ENCODE results near the gene RBMS1. TPM values are rescaled to one million over a fixed set of nuclear protein-coding genes. Genes with fewer than 3 reads are reported as not detected.

The RBMS1 gene
- total and polyA plus RNA-seq, 2 of the 4 experiments (the other 2 are of a cell fraction), result 43.5 to 64.9 TPM

- no peak overlapping the region for H3K4me3 ChIP-seq (ENCODE audit: insufficient read depth, low read depth, low read length)
- peaks cover 8% of the 10 kb centered on the region; the same call in 1 of the 2 replicates for H4K20me1 ChIP-seq (ENCODE audit: insufficient read depth, low read length)
- no peak overlapping the region for H3K4ac ChIP-seq (ENCODE audit: low read depth, low read length)
- no peak overlapping the region for H2AK9ac ChIP-seq (replicated peaks; ENCODE audit: low read depth, low read length, poor library complexity)
- ChIA-PET CTCF (no interaction called here), POLR2A (ENCODE audit: unreplicated experiment) (interaction anchor here (0.5 kb wide), 1 partner anchor 14 kb away, joined by 3 read pairs; no protein-coding TSS in a partner anchor)
- no peak overlapping the region for H3K18ac ChIP-seq (ENCODE audit: low read depth, low read length)
- no peak overlapping the region for H2BK15ac ChIP-seq (ENCODE audit: low read depth, low read length)
- H3K4me1 ChIP-seq (ENCODE audit: control insufficient read depth, insufficient read depth, low read length), result peaks cover 33% of the 10 kb centered on the region
- H3K36me3 ChIP-seq (ENCODE audit: control insufficient read depth, insufficient read depth, low read length), result peaks cover 28% of the 10 kb centered on the region
- DNase-seq (no peak), ATAC-seq (ENCODE audit: low read depth) (no peak)
- H2AK5ac ChIP-seq (ENCODE audit: low read depth, low read length), result no peak overlapping the region
- no peak overlapping the region for H3K56ac ChIP-seq (ENCODE audit: extremely low read depth, insufficient read depth, low read length)
- no peak overlapping the region for H2BK20ac ChIP-seq (ENCODE audit: low read depth, low read length)
- no peaks in the 10 kb centered on the region for H3K27me3 ChIP-seq (ENCODE audit: control insufficient read depth, insufficient read depth, low read length)
- no peak overlapping the region for H3K9ac ChIP-seq (ENCODE audit: low read depth, low read length)
- H4K91ac ChIP-seq (ENCODE audit: insufficient read depth, low read depth, low read length), result no peak overlapping the region
- BruUV-seq (replicated peaks), result no TSS peak
- no peaks in the 10 kb centered on the region for H3K9me3 ChIP-seq (ENCODE audit: control insufficient read depth, insufficient read depth, low read length)
- H4K8ac ChIP-seq (ENCODE audit: low read depth in 2 of 2, low read length in 2 of 2), result no peak overlapping the region
- H3K4me2 ChIP-seq (ENCODE audit: low read depth, low read length), result no peak overlapping the region
- intact Hi-C loops (cut with micrococcal nuclease) (no loop called here), in situ Hi-C loops (cut with MboI; ENCODE audit: low sequenced_read_pairs) (no loop called here), dilution Hi-C loops (cut with HindIII; ENCODE audit: low sequenced_read_pairs, unreplicated experiment) (no loop called here)
- no peak overlapping the region for H3K27ac ChIP-seq (ENCODE audit: insufficient read depth, low read length)
- H4K5ac ChIP-seq (ENCODE audit: low read depth, low read length), result no peak overlapping the region
- H3K9me1 ChIP-seq (ENCODE audit: insufficient read depth, low read length), result peaks cover 18% of the 10 kb centered on the region
- WGBS, 2 experiments (ENCODE audit: extremely low coverage in 2 of 2, insufficient read length in 1 of 2), result no CpG with 5 or more reads among the region's 4 CpGs
- no peak overlapping the region for H3K14ac ChIP-seq (replicated peaks; ENCODE audit: low read depth, low read length)
- H2BK5ac ChIP-seq (ENCODE audit: low read depth, low read length, poor library complexity, severe bottlenecking), result peak overlapping the region; percentile 12
- H2AFZ ChIP-seq (replicated peaks; ENCODE audit: low read length, poor library complexity), result no peak overlapping the region
- H2BK120ac ChIP-seq (ENCODE audit: low read depth, low read length), result no peak overlapping the region
- TF ChIP-seq CEBPB (IDR thresholded peaks at IDR 0.05; ENCODE audit: low read depth, low read length), result no peak
- TF ChIP-seq CTCF (conservative IDR thresholded peaks at IDR 0.05; ENCODE audit: low read depth, low read length), result no peak
- no peak for TF ChIP-seq BHLHE40 (IDR thresholded peaks at IDR 0.05; ENCODE audit: low read depth, low read length)
- no peak for TF ChIP-seq FOS (IDR thresholded peaks at IDR 0.05; ENCODE audit: low read depth, low read length)
- TF ChIP-seq ELK1 (IDR thresholded peaks at IDR 0.05; ENCODE audit: borderline replicate concordance, low read depth, low read length), result no peak
- no peak for TF ChIP-seq NFE2L2 (IDR thresholded peaks at IDR 0.05; ENCODE audit: low read depth, low read length)
- TF ChIP-seq MAFK (IDR thresholded peaks at IDR 0.05; ENCODE audit: low read depth, low read length), result no peak
- no peak for TF ChIP-seq RFX5 (IDR thresholded peaks at IDR 0.05; ENCODE audit: low read depth, low read length)
- H3K79me1 ChIP-seq (ENCODE audit: low read depth in 1 of 2, low read length in 2 of 2), result peaks cover 27 to 71% of the 10 kb centered on the region in 2 experiments
- H3K23ac ChIP-seq (ENCODE audit: low read depth, low read length), result no peak overlapping the region
Measured at GRCh38 chr2:160291382-160291781, 202.2 kb downstream of the RBMS1 start.

Data from IMR-90 (cell line).